ENCODE data around the gene NGLY1. TPM values are rescaled to one million over a fixed set of nuclear protein-coding genes. Genes with fewer than 3 reads are reported as not detected.

Gene NGLY1
- total and polyA plus RNA-seq, 9 of the 15 experiments (the other 6 are each of a cell fraction or from before 2014, with no cell fraction given) = 52.2 to 124 (median 87.6) TPM

DNA sequence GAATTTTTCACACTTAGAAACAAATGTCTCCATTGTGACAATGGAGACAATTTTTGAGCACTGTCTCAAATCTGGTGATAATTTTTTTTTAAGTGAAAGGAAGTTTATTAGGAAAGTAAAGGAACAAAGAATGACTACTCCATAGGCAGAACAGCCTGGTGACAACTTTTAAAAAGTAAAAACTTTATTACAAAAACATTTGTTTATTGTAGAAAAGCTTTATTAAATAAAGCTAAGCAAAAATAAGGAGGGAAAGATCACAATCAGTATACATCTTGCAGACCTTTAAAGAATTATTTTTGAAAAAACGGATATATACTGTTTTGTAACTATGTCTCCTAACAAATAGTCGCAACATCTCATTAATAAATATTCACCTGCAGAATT lies 6.0 kb upstream of the NGLY1 start (continued):
- TF ChIP-seq ZNF766 (CRISPR knock-in tag; conservative IDR thresholded peaks at IDR 0.05) (0 out of 2 replicates have a peak, but pooled peaks have one; percentile 7), STAG1 (CRISPR knock-in tag; IDR thresholded peaks at IDR 0.05; ENCODE audit: borderline replicate concordance) (no peak), TGIF2 (CRISPR knock-in tag; IDR thresholded peaks at IDR 0.05) (no peak), ZNF444 (CRISPR knock-in tag; IDR thresholded peaks at IDR 0.05) (no peak), POLR3G (IDR thresholded peaks at IDR 0.05; ENCODE audit: extremely low read depth, insufficient read length, insufficient replicate concordance) (no peak), ZNF124 (CRISPR knock-in tag; IDR thresholded peaks at IDR 0.05) (no peak), E2F3 (CRISPR knock-in tag; IDR thresholded peaks at IDR 0.05) (no peak), PHB (CRISPR knock-in tag; IDR thresholded peaks at IDR 0.05) (no peak), KDM2B (CRISPR knock-in tag; IDR thresholded peaks at IDR 0.05) (no peak), KDM4B (IDR thresholded peaks at IDR 0.05; ENCODE audit: borderline replicate concordance in 2 of 2, low read depth in 1 of 2) (no peak), CBFB (CRISPR knock-in tag; IDR thresholded peaks at IDR 0.05) (no peak)
- TF ChIP-seq, protein P1, sequence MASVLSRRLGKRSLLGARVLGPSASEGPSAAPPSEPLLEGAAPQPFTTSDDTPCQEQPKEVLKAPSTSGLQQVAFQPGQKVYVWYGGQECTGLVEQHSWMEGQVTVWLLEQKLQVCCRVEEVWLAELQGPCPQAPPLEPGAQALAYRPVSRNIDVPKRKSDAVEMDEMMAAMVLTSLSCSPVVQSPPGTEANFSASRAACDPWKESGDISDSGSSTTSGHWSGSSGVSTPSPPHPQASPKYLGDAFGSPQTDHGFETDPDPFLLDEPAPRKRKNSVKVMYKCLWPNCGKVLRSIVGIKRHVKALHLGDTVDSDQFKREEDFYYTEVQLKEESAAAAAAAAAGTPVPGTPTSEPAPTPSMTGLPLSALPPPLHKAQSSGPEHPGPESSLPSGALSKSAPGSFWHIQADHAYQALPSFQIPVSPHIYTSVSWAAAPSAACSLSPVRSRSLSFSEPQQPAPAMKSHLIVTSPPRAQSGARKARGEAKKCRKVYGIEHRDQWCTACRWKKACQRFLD (CRISPR knock-in tag; IDR thresholded peaks at IDR 0.05) = no peak
- TF ChIP-seq, protein P2, sequence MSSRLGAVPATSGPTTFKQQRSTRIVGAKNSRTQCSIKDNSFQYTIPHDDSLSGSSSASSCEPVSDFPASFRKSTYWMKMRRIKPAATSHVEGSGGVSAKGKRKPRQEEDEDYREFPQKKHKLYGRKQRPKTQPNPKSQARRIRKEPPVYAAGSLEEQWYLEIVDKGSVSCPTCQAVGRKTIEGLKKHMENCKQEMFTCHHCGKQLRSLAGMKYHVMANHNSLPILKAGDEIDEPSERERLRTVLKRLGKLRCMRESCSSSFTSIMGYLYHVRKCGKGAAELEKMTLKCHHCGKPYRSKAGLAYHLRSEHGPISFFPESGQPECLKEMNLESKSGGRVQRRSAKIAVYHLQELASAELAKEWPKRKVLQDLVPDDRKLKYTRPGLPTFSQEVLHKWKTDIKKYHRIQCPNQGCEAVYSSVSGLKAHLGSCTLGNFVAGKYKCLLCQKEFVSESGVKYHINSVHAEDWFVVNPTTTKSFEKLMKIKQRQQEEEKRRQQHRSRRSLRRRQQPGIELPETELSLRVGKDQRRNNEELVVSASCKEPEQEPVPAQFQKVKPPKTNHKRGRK (tag; IDR thresholded peaks at IDR 0.05) = peak; percentile 69
- TF ChIP-seq, protein P3, sequence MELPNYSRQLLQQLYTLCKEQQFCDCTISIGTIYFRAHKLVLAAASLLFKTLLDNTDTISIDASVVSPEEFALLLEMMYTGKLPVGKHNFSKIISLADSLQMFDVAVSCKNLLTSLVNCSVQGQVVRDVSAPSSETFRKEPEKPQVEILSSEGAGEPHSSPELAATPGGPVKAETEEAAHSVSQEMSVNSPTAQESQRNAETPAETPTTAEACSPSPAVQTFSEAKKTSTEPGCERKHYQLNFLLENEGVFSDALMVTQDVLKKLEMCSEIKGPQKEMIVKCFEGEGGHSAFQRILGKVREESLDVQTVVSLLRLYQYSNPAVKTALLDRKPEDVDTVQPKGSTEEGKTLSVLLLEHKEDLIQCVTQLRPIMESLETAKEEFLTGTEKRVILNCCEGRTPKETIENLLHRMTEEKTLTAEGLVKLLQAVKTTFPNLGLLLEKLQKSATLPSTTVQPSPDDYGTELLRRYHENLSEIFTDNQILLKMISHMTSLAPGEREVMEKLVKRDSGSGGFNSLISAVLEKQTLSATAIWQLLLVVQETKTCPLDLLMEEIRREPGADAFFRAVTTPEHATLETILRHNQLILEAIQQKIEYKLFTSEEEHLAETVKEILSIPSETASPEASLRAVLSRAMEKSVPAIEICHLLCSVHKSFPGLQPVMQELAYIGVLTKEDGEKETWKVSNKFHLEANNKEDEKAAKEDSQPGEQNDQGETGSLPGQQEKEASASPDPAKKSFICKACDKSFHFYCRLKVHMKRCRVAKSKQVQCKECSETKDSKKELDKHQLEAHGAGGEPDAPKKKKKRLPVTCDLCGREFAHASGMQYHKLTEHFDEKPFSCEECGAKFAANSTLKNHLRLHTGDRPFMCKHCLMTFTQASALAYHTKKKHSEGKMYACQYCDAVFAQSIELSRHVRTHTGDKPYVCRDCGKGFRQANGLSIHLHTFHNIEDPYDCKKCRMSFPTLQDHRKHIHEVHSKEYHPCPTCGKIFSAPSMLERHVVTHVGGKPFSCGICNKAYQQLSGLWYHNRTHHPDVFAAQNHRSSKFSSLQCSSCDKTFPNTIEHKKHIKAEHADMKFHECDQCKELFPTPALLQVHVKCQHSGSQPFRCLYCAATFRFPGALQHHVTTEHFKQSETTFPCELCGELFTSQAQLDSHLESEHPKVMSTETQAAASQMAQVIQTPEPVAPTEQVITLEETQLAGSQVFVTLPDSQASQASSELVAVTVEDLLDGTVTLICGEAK (IDR thresholded peaks at IDR 0.05) = peak; percentile 67
- TF ChIP-seq, protein P3 (CRISPR knock-in tag; IDR thresholded peaks at IDR 0.05) = no peak
- TF ChIP-seq, protein P4, sequence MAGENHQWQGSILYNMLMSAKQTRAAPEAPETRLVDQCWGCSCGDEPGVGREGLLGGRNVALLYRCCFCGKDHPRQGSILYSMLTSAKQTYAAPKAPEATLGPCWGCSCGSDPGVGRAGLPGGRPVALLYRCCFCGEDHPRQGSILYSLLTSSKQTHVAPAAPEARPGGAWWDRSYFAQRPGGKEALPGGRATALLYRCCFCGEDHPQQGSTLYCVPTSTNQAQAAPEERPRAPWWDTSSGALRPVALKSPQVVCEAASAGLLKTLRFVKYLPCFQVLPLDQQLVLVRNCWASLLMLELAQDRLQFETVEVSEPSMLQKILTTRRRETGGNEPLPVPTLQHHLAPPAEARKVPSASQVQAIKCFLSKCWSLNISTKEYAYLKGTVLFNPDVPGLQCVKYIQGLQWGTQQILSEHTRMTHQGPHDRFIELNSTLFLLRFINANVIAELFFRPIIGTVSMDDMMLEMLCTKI (IDR thresholded peaks at IDR 0.05; ENCODE audit: partially characterized antibody) = no peak
